SK-N-SH treated with all-trans-retinoic acid at 6 μM for 48 hours (cell line): ENCODE measurements around the gene LMNTD2.

Experiments
- ATAC-seq: fragments of 200-7000 bp; cut with Tn5 transposase; 3 replicates; pipeline ENCODE4 v1.9.1; 2020; ENCODE audit warnings: mild to moderate bottlenecking, moderate library complexity
- ARNTL ChIP-seq: fragments of 450-650 bp; formaldehyde crosslinking; IDR thresholded peaks from 2 replicates; pipeline ENCODE4 v1.5.0; 2020; ENCODE audit warnings: low read depth, mild to moderate bottlenecking, moderate library complexity, borderline replicate concordance
- BACH2 ChIP-seq: fragments of 250-450 bp; sonication (Bioruptor Pico); IDR thresholded peaks from 2 replicates; pipeline ENCODE4 v1.9.0; 2021; ENCODE audit warnings: mild to moderate bottlenecking, borderline replicate concordance
- CREB5 ChIP-seq: fragments of 250-450 bp; sonication (Bioruptor Pico); IDR thresholded peaks from 2 replicates; pipeline ENCODE4 v1.5.1; 2020; ENCODE audit warnings: low read depth, mild to moderate bottlenecking, moderate library complexity
- CSDC2 ChIP-seq: fragments of 250-450 bp; sonication (Bioruptor Pico); IDR thresholded peaks from 2 replicates; pipeline ENCODE4 v1.5.0; 2020; ENCODE audit warnings: mild to moderate bottlenecking, moderate library complexity
- CSRNP3 ChIP-seq: fragments of 250-450 bp; sonication (Bioruptor Pico); IDR thresholded peaks from 2 replicates; pipeline ENCODE4 v1.5.1; 2021; ENCODE audit warnings: mild to moderate bottlenecking, moderate library complexity
- ESRRG ChIP-seq: fragments of 250-450 bp; sonication (Bioruptor Pico); IDR thresholded peaks from 2 replicates; pipeline ENCODE4 v1.6.1; 2021; ENCODE audit warnings: mild to moderate bottlenecking
- GLIS3 ChIP-seq: fragments of 250-450 bp; sonication (Bioruptor Pico); IDR thresholded peaks from 2 replicates; pipeline ENCODE4 v1.5.0; 2020; ENCODE audit warnings: mild to moderate bottlenecking, moderate library complexity
- ISL1 ChIP-seq: fragments of 250-450 bp; sonication (Bioruptor Pico); IDR thresholded peaks from 2 replicates; pipeline ENCODE4 v2.1.2; 2022; ENCODE audit warnings: mild to moderate bottlenecking, moderate library complexity
- OSR1 ChIP-seq: fragments of 250-450 bp; sonication (Bioruptor Pico); IDR thresholded peaks from 2 replicates; pipeline ENCODE4 v1.8.0; 2022; ENCODE audit warnings: moderate library complexity, mild to moderate bottlenecking, inconsistent platforms
- PATZ1 ChIP-seq: fragments of 250-450 bp; sonication (Bioruptor Pico); IDR thresholded peaks from 2 replicates; pipeline ENCODE4 v1.8.0; 2020; ENCODE audit warnings: mild to moderate bottlenecking, moderate library complexity, borderline replicate concordance
- POU6F1 ChIP-seq: fragments of 250-450 bp; sonication (Bioruptor Pico); IDR thresholded peaks from 2 replicates; pipeline ENCODE4 v1.8.0; 2021; ENCODE audit warnings: low read depth, mild to moderate bottlenecking, moderate library complexity, borderline replicate concordance
- PPARA ChIP-seq: fragments of 250-450 bp; sonication (Bioruptor Pico); IDR thresholded peaks from 2 replicates; pipeline ENCODE4 v1.5.0; 2020; ENCODE audit warnings: mild to moderate bottlenecking, borderline replicate concordance
- RARB ChIP-seq: fragments of 250-450 bp; sonication (Bioruptor Pico); IDR thresholded peaks from 2 replicates; pipeline ENCODE4 v1.8.0; 2021; ENCODE audit warnings: mild to moderate bottlenecking, moderate library complexity
- SNAI2 ChIP-seq: fragments of 250-450 bp; sonication (Bioruptor Pico); IDR thresholded peaks from 2 replicates; pipeline ENCODE4 v1.5.0; 2020; ENCODE audit warnings: mild to moderate bottlenecking, moderate library complexity
- TCF4 ChIP-seq: fragments of 250-450 bp; sonication (Bioruptor Pico); IDR thresholded peaks from 2 replicates; pipeline ENCODE4 v1.8.0; 2021; ENCODE audit warnings: mild to moderate bottlenecking, moderate library complexity, borderline replicate concordance
- TOX ChIP-seq: fragments of 250-450 bp; sonication (Bioruptor Pico); IDR thresholded peaks from 2 replicates; pipeline ENCODE4 v1.8.0; 2021; ENCODE audit warnings: mild to moderate bottlenecking, moderate library complexity, borderline replicate concordance
- TSHZ2 ChIP-seq: fragments of 250-450 bp; sonication (Bioruptor Pico); IDR thresholded peaks from 2 replicates; pipeline ENCODE4 v1.5.0; 2020; ENCODE audit warnings: mild to moderate bottlenecking, moderate library complexity
- ZC3H10 ChIP-seq: fragments of 250-450 bp; sonication (Bioruptor Pico); IDR thresholded peaks from 2 replicates; pipeline ENCODE4 v1.5.1; 2021; ENCODE audit warnings: mild to moderate bottlenecking, moderate library complexity
- ZFP3 ChIP-seq: fragments of 250-450 bp; sonication (Bioruptor Pico); IDR thresholded peaks from 2 replicates; pipeline ENCODE4 v1.5.0; 2020; ENCODE audit warnings: mild to moderate bottlenecking, moderate library complexity
- ZNF565 ChIP-seq: fragments of 450-650 bp; formaldehyde crosslinking; conservative IDR thresholded peaks from 2 replicates; pipeline ENCODE4 v1.5.0; 2020; ENCODE audit warnings: low read depth, mild to moderate bottlenecking, moderate library complexity
- ZNF70 ChIP-seq: fragments of 450-650 bp; formaldehyde crosslinking; IDR thresholded peaks from 2 replicates; pipeline ENCODE4 v1.5.0; 2020; ENCODE audit warnings: mild to moderate bottlenecking, moderate library complexity
- ZNF8 ChIP-seq: fragments of 450-650 bp; formaldehyde crosslinking; IDR thresholded peaks from 2 replicates; pipeline ENCODE4 v1.5.0; 2020; ENCODE audit warnings: mild to moderate bottlenecking, moderate library complexity

LMNTD2 gene

GRCh38 chr11:545171-545570 lies 15.4 kb downstream of the LMNTD2 start:
- no peak for TF ChIP-seq ZNF70 (CRISPR knock-in tag)
- no peak for TF ChIP-seq TCF4 (CRISPR knock-in tag)
- no peak for TF ChIP-seq ZNF565 (CRISPR knock-in tag)
- no peak for TF ChIP-seq PPARA (CRISPR knock-in tag)
- no peak for TF ChIP-seq CSDC2 (CRISPR knock-in tag)
- TF ChIP-seq ARNTL (CRISPR knock-in tag) = no peak
- TF ChIP-seq PATZ1 (CRISPR knock-in tag) = no peak
- no peak for TF ChIP-seq GLIS3 (CRISPR knock-in tag)
- TF ChIP-seq ZFP3 = no peak
- TF ChIP-seq ISL1 (CRISPR knock-in tag) = no peak
- no peak for TF ChIP-seq RARB
- no peak for TF ChIP-seq BACH2
- TF ChIP-seq TSHZ2 = no peak
- TF ChIP-seq CREB5 (CRISPR knock-in tag) = no peak
- no peak for TF ChIP-seq TOX (CRISPR knock-in tag)
- no peak for TF ChIP-seq OSR1
- no peak for TF ChIP-seq ESRRG (CRISPR knock-in tag)
- no peak for TF ChIP-seq ZNF8 (CRISPR knock-in tag)
- TF ChIP-seq SNAI2 = no peak
- no peak for TF ChIP-seq POU6F1 (CRISPR knock-in tag)
- TF ChIP-seq, all 23 proteins: peak for 0
- no peak for ATAC-seq

- TF ChIP-seq SNAI2 (no peak), ZC3H10 (no peak), CSRNP3 (CRISPR knock-in tag) (no peak), ZFP3 (no peak), ISL1 (CRISPR knock-in tag) (no peak), BACH2 (no peak), TOX (CRISPR knock-in tag) (no peak), OSR1 (no peak), TSHZ2 (no peak)
- no peak for ATAC-seq
Observed at GRCh38 chr11:544817-545166, 15.7 kb downstream of the LMNTD2 start.
